ENCODE measurements around the gene NOL11. TPM values are rescaled to one million over a fixed set of nuclear protein-coding genes. Genes with fewer than 3 reads are reported as not detected.
A peak's percentile ranks its signal among the peaks of the same experiment; 100 is the strongest.

NOL11 gene
- total RNA-seq, 1 donor from 2014 or later, result 70.6 TPM

- intact Hi-C loops (cut with micrococcal nuclease), result loop anchor here (5.0 kb wide), 2 partner anchors 113 to 968 kb away; no protein-coding TSS in a partner anchor
- no peak for ATAC-seq (ENCODE audit: low read depth)
- peaks cover 14% of the 10 kb centered on the region for H3K4me1 Mint-ChIP-seq
- H3K27ac Mint-ChIP-seq, result no peak overlapping the region
- ChIA-PET POLR2A (interaction anchor here (0.7 kb wide), 1 partner anchor 11 kb away, joined by 3 read pairs; no protein-coding TSS in a partner anchor), CTCF (interaction anchor here (1.0 kb wide), 2 partner anchors 14 to 311 kb away, joined by 3 to 4 read pairs; no protein-coding TSS in a partner anchor)
- no peaks in the 10 kb centered on the region for H3K9me3 Mint-ChIP-seq
- no peak for DNase-seq
- H3K27me3 Mint-ChIP-seq, result no peaks in the 10 kb centered on the region
- TF ChIP-seq, protein P1, sequence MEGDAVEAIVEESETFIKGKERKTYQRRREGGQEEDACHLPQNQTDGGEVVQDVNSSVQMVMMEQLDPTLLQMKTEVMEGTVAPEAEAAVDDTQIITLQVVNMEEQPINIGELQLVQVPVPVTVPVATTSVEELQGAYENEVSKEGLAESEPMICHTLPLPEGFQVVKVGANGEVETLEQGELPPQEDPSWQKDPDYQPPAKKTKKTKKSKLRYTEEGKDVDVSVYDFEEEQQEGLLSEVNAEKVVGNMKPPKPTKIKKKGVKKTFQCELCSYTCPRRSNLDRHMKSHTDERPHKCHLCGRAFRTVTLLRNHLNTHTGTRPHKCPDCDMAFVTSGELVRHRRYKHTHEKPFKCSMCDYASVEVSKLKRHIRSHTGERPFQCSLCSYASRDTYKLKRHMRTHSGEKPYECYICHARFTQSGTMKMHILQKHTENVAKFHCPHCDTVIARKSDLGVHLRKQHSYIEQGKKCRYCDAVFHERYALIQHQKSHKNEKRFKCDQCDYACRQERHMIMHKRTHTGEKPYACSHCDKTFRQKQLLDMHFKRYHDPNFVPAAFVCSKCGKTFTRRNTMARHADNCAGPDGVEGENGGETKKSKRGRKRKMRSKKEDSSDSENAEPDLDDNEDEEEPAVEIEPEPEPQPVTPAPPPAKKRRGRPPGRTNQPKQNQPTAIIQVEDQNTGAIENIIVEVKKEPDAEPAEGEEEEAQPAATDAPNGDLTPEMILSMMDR (IDR thresholded peaks at IDR 0.05), result no peak
- no peaks in the 10 kb centered on the region for H3K36me3 Mint-ChIP-seq (ENCODE audit: low read depth)
- no peak overlapping the region for H3K4me3 Mint-ChIP-seq
These were observed 32.4 kb upstream of the NOL11 start for GRCh38 chr17:67685351-67685750.

DNA sequence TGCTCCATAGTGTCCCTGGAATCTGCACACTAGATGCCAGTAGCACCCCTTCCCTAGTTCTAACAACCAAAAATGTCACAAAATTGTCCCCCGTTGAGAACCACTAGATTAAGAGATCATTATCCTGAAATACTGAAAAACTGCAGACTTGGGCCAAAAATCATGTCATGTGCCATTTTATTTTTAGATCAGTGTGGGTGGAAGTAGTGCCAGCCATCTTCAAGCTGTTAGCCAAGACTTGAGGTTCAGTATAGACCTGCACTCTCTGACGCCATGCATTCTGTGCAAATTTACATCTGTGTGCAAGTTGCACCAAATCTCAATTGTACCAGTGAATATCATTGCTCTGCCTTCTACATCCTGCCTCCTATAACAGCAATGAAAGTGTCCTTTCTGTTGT, 31.5 kb upstream of the NOL11 start:
- no peak for ATAC-seq (ENCODE audit: low read depth)
- H3K27me3 Mint-ChIP-seq, result no peaks in the 10 kb centered on the region

GRCh38 chr17:67687511-67687910, 30.2 kb upstream of the NOL11 start:
- Mint-ChIP-seq H3K9me3 (no peaks in the 10 kb centered on the region), H3K36me3 (ENCODE audit: low read depth) (peaks cover under 1% of the 10 kb centered on the region), H3K4me1 (peaks cover 4% of the 10 kb centered on the region), H3K27me3 (no peaks in the 10 kb centered on the region), H3K27ac (no peak overlapping the region), H3K4me3 (no peak overlapping the region)
- intact Hi-C loops (cut with micrococcal nuclease), result loop anchor here (5.0 kb wide), 2 partner anchors 115 to 970 kb away; no protein-coding TSS in a partner anchor
- TF ChIP-seq, protein P1 (IDR thresholded peaks at IDR 0.05), result no peak
- ChIA-PET POLR2A (interaction anchor here (0.6 to 0.8 kb wide), 3 partner anchors 128 to 310 kb away, joined by 3 to 6 read pairs (median 5); partner anchors contain the start of gene PITPNC1), CTCF (interaction anchor here (0.7 to 1.4 kb wide), 3 partner anchors 128 to 312 kb away, joined by 4 to 19 read pairs (median 7); no protein-coding TSS in a partner anchor)
- DNase-seq (no peak), ATAC-seq (ENCODE audit: low read depth) (no peak)

More for the DNA sequence above, 31.5 kb upstream of the NOL11 start:
- H3K9me3 Mint-ChIP-seq, result no peaks in the 10 kb centered on the region
- no peak for DNase-seq
- H3K4me1 Mint-ChIP-seq, result peaks cover 5% of the 10 kb centered on the region
- H3K4me3 Mint-ChIP-seq, result no peak overlapping the region
- no peaks in the 10 kb centered on the region for H3K36me3 Mint-ChIP-seq (ENCODE audit: low read depth)
- H3K27ac Mint-ChIP-seq, result no peak overlapping the region
- TF ChIP-seq, protein P1 (IDR thresholded peaks at IDR 0.05), result no peak
- ChIA-PET CTCF (interaction anchor here (0.8 to 0.9 kb wide), 2 partner anchors 307 to 312 kb away, joined by 3 to 4 read pairs; no protein-coding TSS in a partner anchor), POLR2A (no interaction called here)
- intact Hi-C loops (cut with micrococcal nuclease), result loop anchor here (5.0 kb wide), 2 partner anchors 114 to 969 kb away; no protein-coding TSS in a partner anchor

- intact Hi-C loops (cut with micrococcal nuclease), result loop anchor here (1.0 to 5.0 kb wide), 5 partner anchors 117 to 972 kb away; no protein-coding TSS in a partner anchor
- TF ChIP-seq, protein P1 (IDR thresholded peaks at IDR 0.05), result no peak
- Mint-ChIP-seq H3K27ac (no peak overlapping the region), H3K36me3 (ENCODE audit: low read depth) (peaks cover 2% of the 10 kb centered on the region), H3K4me3 (no peak overlapping the region), H3K27me3 (no peaks in the 10 kb centered on the region), H3K4me1 (peaks cover 4% of the 10 kb centered on the region), H3K9me3 (no peaks in the 10 kb centered on the region)
- CTCF ChIA-PET, result interaction anchor here (0.7 to 1.7 kb wide), 8 partner anchors 19 to 435 kb away, joined by 3 to 6 read pairs (median 4); no protein-coding TSS in a partner anchor
- no peak for DNase-seq
- POLR2A ChIA-PET, result interaction anchor here (0.6 to 0.7 kb wide), 3 partner anchors 9 to 313 kb away, joined by 3 to 9 read pairs (median 4); no protein-coding TSS in a partner anchor
- peak; percentile 68 for ATAC-seq (ENCODE audit: low read depth)
These were observed 28.1 kb upstream of the NOL11 start for GRCh38 chr17:67689534-67690177.

GRCh38 chr17:67693811-67694210, 23.9 kb upstream of the NOL11 start:
- intact Hi-C loops (cut with micrococcal nuclease), result no loop called here
- Mint-ChIP-seq H3K27ac (no peak overlapping the region), H3K27me3 (no peaks in the 10 kb centered on the region), H3K4me1 (peaks cover 4% of the 10 kb centered on the region), H3K9me3 (no peaks in the 10 kb centered on the region), H3K36me3 (ENCODE audit: low read depth) (peaks cover 2% of the 10 kb centered on the region), H3K4me3 (no peak overlapping the region)
- ChIA-PET POLR2A (no interaction called here), CTCF (interaction anchor here (1.0 kb wide), 1 partner anchor 319 kb away, joined by 6 read pairs; no protein-coding TSS in a partner anchor)
- no peak for ATAC-seq (ENCODE audit: low read depth)
- TF ChIP-seq, protein P1 (IDR thresholded peaks at IDR 0.05), result no peak
- no peak for DNase-seq
